Measurements from ENCODE around the gene USP13. TPM values are rescaled to one million over a fixed set of nuclear protein-coding genes. Genes with fewer than 3 reads are reported as not detected.

The USP13 gene
- total RNA-seq, 2 experiments from 2014 or later: 11.9 to 12.5 TPM

DNA sequence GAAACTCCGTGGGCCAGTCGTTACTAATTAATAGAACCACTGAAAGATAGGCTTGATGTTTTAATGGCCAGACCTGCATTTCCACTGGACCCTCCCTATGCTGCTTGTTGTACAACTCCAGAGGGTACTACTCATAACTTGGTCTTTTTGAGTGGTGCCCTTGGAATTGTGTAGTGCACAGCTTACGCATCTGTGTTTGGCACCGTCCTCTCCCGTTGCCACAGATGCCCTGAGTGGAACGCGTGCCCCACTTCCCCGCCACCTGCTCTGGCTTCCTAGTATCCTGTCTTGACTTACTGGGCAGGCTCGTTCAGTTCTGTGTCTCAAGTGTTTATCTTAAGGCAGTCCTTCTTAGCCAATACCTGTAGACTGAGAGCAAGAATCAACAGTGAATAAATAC, 78.7 kb downstream of the USP13 start:
- Mint-ChIP-seq H3K4me1 (ENCODE audit: low read depth) (no peaks in the 10 kb centered on the region), H3K27ac (no peak overlapping the region), H3K36me3 (peaks cover 13% of the 10 kb centered on the region), H3K9me3 (no peaks in the 10 kb centered on the region), H3K27me3 (no peaks in the 10 kb centered on the region), H3K4me3 (no peak overlapping the region)
- intact Hi-C loops (cut with micrococcal nuclease): no loop called here
- ChIA-PET CTCF (no interaction called here), POLR2A (no interaction called here)
- no peak for DNase-seq

DNA sequence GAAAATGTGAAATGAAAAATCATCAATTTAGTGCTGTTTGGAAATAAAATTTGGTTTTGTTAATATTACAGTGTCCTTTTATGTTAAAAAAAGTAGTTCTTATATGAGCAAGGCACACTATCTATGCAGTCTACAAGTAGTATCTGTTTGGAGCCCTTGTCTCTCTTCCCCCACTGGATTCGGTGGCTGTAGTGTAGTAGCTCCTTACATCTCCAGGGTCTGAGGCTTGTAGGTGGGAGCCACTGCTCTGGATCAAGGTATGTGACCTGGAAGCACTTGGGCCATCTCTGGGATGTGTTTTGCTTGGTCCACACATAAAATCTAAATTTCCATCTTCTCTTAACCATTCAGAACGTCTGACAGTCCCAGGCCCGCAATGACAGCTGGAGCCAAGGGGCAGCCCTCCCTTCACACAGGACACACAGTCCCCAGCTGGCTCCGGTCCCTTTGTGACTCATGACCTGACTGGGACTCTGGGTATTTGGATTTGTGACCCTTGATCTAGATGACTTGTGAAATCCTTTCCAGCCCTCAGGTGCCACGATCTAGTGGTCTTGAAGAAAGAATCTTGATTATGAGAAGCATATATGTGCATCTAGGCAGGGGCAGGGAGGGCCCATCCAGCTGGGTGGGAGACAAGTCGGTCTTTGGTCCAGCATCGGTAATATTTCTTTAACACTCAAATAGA, 80.0 kb downstream of the USP13 start:
- peaks cover 13% of the 10 kb centered on the region for H3K36me3 Mint-ChIP-seq
- intact Hi-C loops (cut with micrococcal nuclease): no loop called here
- DNase-seq: no peak
- H3K9me3 Mint-ChIP-seq: no peaks in the 10 kb centered on the region
- no peak overlapping the region for H3K4me3 Mint-ChIP-seq
- ChIA-PET POLR2A (no interaction called here), CTCF (no interaction called here)
- no peak overlapping the region for H3K27ac Mint-ChIP-seq
- H3K4me1 Mint-ChIP-seq (ENCODE audit: low read depth): no peaks in the 10 kb centered on the region
- no peaks in the 10 kb centered on the region for H3K27me3 Mint-ChIP-seq

DNA sequence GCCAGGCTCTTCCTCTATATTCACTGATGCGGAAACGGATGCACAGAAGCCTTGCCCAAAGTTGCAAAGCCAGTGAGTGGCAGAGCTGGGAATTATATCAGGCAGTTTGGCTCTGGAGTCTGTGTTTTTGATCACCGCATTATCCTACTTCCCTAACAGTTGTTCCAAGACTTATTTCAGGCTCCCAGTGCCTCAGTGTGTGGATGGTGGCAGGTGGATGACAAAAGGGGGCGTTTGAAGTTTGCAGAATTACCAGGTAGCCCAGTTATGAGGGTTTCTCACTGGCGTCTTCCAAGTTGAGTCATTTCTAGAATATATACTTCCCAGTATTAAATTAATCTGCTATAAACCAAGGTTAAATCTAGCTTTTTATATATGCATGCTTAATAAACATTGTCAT, 81.0 kb downstream of the USP13 start:
- Mint-ChIP-seq H3K4me1 (ENCODE audit: low read depth) (no peaks in the 10 kb centered on the region), H3K27ac (no peak overlapping the region), H3K27me3 (no peaks in the 10 kb centered on the region), H3K4me3 (no peak overlapping the region), H3K9me3 (no peaks in the 10 kb centered on the region), H3K36me3 (peaks cover 13% of the 10 kb centered on the region)
- intact Hi-C loops (cut with micrococcal nuclease): no loop called here
- no peak for DNase-seq
- ChIA-PET CTCF (no interaction called here), POLR2A (no interaction called here)

DNA sequence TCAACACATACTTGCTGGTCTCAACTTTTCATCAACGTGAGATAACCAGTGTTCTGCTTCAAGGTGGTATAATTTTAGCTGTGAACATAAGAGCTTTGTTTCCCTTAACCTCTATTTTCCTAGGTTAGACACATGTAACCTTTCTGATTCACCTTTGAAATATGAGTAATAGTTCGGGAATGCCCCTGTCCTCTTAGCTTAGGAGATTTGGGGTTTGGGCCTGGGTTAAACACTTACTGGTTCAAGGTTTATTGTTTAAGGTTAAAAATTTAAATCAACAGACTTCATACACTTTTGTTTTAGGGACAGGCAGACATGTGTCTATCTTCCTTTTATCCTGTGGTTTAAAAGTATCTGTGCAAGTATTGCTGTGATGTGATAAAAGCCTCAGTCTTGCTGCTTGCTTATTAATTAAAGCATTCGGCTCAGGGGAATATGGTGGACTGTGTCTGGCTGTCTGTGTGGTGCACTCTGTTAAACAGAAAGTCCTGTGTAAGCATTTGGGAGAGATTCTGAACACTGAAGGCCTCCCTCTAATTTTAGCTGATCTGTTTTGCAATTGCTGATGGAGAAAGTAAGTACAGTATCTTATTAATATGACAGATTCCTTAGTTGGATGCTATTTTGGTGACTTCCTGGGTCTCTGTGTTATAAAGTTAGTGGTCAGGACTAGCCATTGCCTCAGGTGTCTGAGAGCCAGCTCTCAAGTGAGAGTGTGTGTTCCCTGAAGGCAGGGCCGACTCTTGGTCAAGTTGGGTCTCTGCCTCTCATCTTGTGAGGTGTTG, 81.8 kb downstream of the USP13 start:
- H3K9me3 Mint-ChIP-seq: no peaks in the 10 kb centered on the region
- H3K27me3 Mint-ChIP-seq: no peaks in the 10 kb centered on the region
- ChIA-PET POLR2A (interaction anchor here (0.5 kb wide), 1 partner anchor 85 kb away, joined by 3 read pairs; no protein-coding TSS in a partner anchor), CTCF (interaction anchor here (0.6 kb wide), 1 partner anchor 177 kb away, joined by 3 read pairs; no protein-coding TSS in a partner anchor)
- intact Hi-C loops (cut with micrococcal nuclease): no loop called here
- no peak for DNase-seq
- H3K4me3 Mint-ChIP-seq: no peak overlapping the region
- peaks cover 10% of the 10 kb centered on the region for H3K36me3 Mint-ChIP-seq
- no peak overlapping the region for H3K27ac Mint-ChIP-seq
- H3K4me1 Mint-ChIP-seq (ENCODE audit: low read depth): no peaks in the 10 kb centered on the region

DNA sequence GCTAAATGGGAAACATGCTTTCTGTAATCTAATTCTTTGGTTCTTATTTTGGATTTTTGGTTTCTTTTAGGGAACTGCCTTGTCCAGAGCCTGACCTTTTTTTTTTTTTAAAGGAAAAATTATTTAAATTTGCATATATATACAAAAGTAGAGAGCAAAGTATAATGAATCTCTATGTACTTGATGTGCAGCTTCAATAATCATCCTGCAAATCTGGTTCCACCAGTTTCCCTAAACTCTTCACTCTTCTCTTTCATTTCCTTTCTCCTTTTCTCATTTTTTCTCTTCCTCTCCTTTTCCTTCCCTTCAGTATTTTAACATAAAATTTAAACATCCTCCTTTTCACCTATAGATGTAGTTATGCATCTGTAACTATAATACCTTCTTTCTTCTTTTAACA, 82.5 kb downstream of the USP13 start:
- DNase-seq: no peak
- Mint-ChIP-seq H3K9me3 (no peaks in the 10 kb centered on the region), H3K27ac (no peak overlapping the region), H3K4me3 (no peak overlapping the region), H3K4me1 (ENCODE audit: low read depth) (no peaks in the 10 kb centered on the region), H3K27me3 (no peaks in the 10 kb centered on the region), H3K36me3 (peaks cover 4% of the 10 kb centered on the region)
- POLR2A ChIA-PET: no interaction called here
- CTCF ChIA-PET: interaction anchor here (1.5 kb wide), 1 partner anchor 86 kb away, joined by 3 read pairs; no protein-coding TSS in a partner anchor
- intact Hi-C loops (cut with micrococcal nuclease): no loop called here

DNA sequence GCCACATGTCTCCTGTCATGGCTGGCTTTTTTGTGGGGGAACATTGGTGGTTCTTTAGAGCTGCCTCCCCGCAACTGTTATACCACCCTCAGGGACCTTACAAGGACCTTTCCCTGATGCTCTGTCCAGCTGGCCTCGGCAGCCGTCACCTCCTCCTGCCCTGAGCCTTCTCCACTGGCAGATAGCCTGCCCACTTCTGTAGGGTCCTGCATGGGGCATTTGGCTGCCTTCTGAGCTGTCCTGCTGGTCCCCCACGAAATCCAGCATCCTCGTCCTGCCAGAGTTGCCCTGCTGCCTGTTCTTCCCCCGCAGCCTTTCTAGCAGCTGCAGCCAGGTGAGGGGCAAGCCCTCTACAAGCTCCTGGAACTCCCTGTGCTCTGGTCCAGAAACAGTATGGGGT, 86.2 kb downstream of the USP13 start:
- no peak overlapping the region for H3K4me3 Mint-ChIP-seq
- no peaks in the 10 kb centered on the region for H3K4me1 Mint-ChIP-seq (ENCODE audit: low read depth)
- POLR2A ChIA-PET: no interaction called here
- H3K36me3 Mint-ChIP-seq: peaks cover 18% of the 10 kb centered on the region
- no peak overlapping the region for H3K27ac Mint-ChIP-seq
- intact Hi-C loops (cut with micrococcal nuclease): no loop called here
- CTCF ChIA-PET: no interaction called here
- DNase-seq: no peak
- no peaks in the 10 kb centered on the region for H3K9me3 Mint-ChIP-seq
- H3K27me3 Mint-ChIP-seq: no peaks in the 10 kb centered on the region

DNA sequence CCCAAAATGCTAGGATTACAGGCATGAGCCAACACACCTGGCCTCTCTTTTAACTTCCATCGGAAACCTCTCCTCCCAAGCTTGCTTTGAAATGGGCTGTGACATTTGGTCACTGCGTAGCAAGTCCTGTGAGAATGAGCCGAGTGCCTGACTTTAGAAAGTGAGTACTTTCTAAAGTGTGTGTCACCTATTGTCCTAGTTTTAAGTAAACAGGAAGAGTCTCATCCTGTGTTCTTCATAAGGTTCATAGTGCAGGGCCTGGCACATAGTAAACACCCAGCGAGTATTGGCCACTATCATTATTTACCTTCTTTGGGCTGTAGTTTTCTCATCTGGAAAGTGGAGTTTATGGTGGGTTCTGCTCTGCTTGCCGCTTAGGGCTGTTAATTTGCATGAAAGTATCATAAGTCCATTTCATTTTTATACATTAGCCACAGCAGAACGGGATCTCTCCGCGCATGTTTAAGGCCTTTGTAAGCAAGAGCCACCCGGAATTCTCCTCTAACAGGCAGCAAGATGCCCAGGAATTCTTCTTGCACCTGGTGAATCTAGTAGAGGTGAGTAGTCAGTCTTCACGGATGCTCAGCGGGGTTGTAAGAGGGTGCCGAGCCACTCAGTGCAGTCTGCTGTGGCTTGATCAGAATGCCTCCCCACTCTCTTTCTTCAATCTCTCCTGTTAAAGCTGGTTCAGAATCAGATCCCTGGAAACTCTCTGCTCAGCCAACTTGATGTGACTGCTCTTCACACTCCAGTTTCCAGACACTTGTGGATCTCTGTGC, 87.2 kb downstream of the USP13 start:
- ChIA-PET CTCF (no interaction called here), POLR2A (no interaction called here)
- Mint-ChIP-seq H3K4me3 (no peak overlapping the region), H3K36me3 (peaks cover 22% of the 10 kb centered on the region), H3K27me3 (no peaks in the 10 kb centered on the region), H3K4me1 (ENCODE audit: low read depth) (no peaks in the 10 kb centered on the region), H3K9me3 (no peaks in the 10 kb centered on the region), H3K27ac (no peak overlapping the region)
- no peak for DNase-seq
- intact Hi-C loops (cut with micrococcal nuclease): no loop called here

DNA sequence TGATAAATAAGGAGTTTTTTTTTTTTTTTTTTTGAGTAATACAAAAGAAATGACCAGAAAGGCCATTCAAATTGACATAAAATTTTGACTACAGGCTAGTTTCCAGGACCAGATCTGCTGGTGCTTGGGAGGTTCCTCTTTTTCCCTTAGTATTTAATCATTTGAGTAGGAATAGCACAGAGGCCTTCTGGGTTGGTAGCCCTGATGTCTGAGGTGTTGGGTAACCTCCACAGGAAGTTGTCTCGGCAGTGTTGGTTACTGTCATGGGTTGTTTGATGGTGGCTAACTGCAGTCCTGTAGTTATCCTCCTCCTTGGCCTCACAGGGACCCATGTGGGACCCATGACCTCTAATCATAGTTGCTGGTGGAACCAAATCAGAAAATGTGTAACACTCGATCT, 91.1 kb downstream of the USP13 start:
- intact Hi-C loops (cut with micrococcal nuclease): no loop called here
- Mint-ChIP-seq H3K27me3 (no peaks in the 10 kb centered on the region), H3K4me1 (ENCODE audit: low read depth) (no peaks in the 10 kb centered on the region), H3K4me3 (no peak overlapping the region), H3K9me3 (no peaks in the 10 kb centered on the region), H3K36me3 (peaks cover 26% of the 10 kb centered on the region), H3K27ac (no peak overlapping the region)
- ChIA-PET POLR2A (no interaction called here), CTCF (no interaction called here)
- no peak for DNase-seq

DNA sequence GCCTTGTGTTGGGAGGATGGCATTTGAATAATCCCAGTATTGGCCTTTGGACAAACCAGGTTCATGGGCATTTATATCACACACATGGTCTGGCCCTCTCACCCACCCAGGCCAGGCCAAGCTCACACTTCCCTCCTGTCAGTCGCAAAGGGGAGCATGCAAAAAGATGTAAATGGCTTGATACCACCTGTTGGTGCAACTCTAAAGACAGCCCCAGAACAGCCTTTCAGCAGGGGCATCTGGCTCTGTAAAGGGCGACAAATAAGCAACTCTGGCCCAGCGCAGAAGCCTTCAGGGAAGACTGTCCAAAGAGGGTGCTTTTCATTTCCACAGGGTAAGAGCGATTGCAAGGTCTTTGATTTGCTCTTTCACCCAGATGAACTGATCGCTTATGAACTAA, 91.8 kb downstream of the USP13 start:
- Mint-ChIP-seq H3K4me1 (ENCODE audit: low read depth) (no peaks in the 10 kb centered on the region), H3K4me3 (no peak overlapping the region), H3K36me3 (peaks cover 26% of the 10 kb centered on the region), H3K27ac (no peak overlapping the region), H3K27me3 (no peaks in the 10 kb centered on the region), H3K9me3 (no peaks in the 10 kb centered on the region)
- no peak for DNase-seq
- ChIA-PET POLR2A (no interaction called here), CTCF (no interaction called here)
- intact Hi-C loops (cut with micrococcal nuclease): no loop called here

DNA sequence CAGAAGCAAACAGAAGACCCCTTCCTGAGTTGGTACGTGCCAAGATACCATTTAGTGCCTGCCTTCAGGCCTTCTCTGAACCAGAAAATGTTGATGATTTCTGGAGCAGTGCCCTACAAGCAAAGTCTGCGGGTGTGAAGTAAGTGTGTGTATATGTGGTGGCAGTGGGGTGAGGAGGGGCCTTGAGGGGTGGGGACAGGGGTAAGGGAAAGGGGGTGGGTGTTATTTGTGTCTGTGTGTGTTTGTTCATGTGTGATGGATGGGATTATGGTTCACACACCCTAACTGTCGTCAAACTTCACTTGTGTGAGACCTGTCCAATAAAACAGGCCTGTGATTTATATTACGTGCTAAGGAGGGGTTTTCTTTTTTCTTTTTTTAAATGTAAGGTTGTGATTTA, 92.2 kb downstream of the USP13 start:
- Mint-ChIP-seq H3K9me3 (no peaks in the 10 kb centered on the region), H3K36me3 (peaks cover 26% of the 10 kb centered on the region)

DNA sequence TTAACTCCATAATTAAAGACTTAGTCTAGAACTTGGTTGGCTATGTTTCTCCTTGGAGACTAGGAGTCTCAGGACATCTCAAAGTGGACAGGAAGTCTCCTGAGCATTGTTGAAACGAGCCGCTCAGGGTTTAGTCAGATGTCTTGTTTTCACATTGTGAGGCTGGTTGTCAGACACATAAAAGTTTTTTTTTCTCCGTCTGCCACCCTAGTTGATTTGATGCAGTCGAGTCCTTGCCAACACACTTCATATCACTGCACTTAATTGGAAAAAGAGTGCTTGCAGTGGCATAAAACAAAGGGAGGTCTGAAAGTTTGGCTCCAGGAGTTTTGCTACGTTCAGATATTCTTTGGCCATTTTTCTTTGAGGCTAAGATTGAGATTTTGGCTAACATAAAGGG, 92.9 kb downstream of the USP13 start:
- POLR2A ChIA-PET: no interaction called here
- H3K4me3 Mint-ChIP-seq: no peak overlapping the region
- H3K9me3 Mint-ChIP-seq: no peaks in the 10 kb centered on the region
- H3K4me1 Mint-ChIP-seq (ENCODE audit: low read depth): no peaks in the 10 kb centered on the region
- intact Hi-C loops (cut with micrococcal nuclease): no loop called here
- no peak overlapping the region for H3K27ac Mint-ChIP-seq
- no peaks in the 10 kb centered on the region for H3K27me3 Mint-ChIP-seq
- no peak for DNase-seq
- peaks cover 26% of the 10 kb centered on the region for H3K36me3 Mint-ChIP-seq
- CTCF ChIA-PET: no interaction called here

More for the DNA sequence above, 92.2 kb downstream of the USP13 start:
- Mint-ChIP-seq H3K27me3 (no peaks in the 10 kb centered on the region), H3K4me3 (no peak overlapping the region), H3K27ac (no peak overlapping the region), H3K4me1 (ENCODE audit: low read depth) (no peaks in the 10 kb centered on the region)
- POLR2A ChIA-PET: no interaction called here
- CTCF ChIA-PET: no interaction called here
- intact Hi-C loops (cut with micrococcal nuclease): no loop called here
- DNase-seq: no peak

DNA sequence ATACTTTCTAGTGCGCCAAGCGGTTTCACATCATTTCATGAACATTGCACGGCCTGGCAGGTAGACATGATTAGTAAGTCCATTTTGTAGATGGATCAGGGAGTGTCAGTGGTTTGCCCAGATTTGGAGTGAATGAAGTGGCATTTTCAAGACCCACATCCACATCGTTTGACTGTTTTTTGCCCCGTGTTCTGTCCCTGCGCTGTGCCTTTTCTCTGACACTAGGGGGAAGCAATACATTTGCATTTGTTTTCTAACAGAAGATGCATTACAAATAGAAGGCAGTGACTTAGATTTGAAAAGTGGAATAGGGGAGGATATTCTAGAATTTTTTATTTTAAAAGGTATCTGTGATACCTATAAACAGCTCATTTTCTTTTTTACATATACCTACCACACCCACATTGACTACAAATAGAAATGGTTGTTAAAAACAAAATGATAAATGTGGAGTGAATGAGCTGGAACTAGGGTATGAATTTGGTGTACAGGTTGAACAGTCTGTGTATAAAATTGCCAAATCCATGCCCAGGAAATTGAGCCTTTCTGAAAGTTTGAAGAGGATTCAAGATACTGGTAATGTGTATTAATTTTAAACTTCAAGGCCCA, 98.0 kb downstream of the USP13 start:
- CTCF ChIA-PET: no interaction called here
- H3K4me3 Mint-ChIP-seq: no peak overlapping the region
- no peak overlapping the region for H3K27ac Mint-ChIP-seq
- no peaks in the 10 kb centered on the region for H3K9me3 Mint-ChIP-seq
- no peaks in the 10 kb centered on the region for H3K4me1 Mint-ChIP-seq (ENCODE audit: low read depth)
- intact Hi-C loops (cut with micrococcal nuclease): no loop called here
- H3K27me3 Mint-ChIP-seq: no peaks in the 10 kb centered on the region
- H3K36me3 Mint-ChIP-seq: peaks cover 11% of the 10 kb centered on the region
- POLR2A ChIA-PET: no interaction called here
- DNase-seq: no peak

Data from activated CD4-positive, alpha-beta memory T cell treated with anti-CD3 and anti-CD28 coated beads for 36 hours (primary cell).